Skeletal muscle tissue (tissue), 4 donors: Measurements from ENCODE around the gene FKBP1A. TPM values are rescaled to one million over a fixed set of nuclear protein-coding genes. Genes with fewer than 3 reads are reported as not detected.
A peak's percentile ranks its signal among the peaks of the same experiment; 100 is the strongest.

Experiments
- H3K27ac ChIP-seq: one replicate; pipeline ENCODE4 v1.7.0; 2013; ENCODE audit warnings: mild to moderate bottlenecking, low read depth, low read length, inconsistent platforms
- H3K27me3 ChIP-seq, 3 donors: one replicate each; pipeline ENCODE4 v1.7.0; 2013; ENCODE audit warnings: low read length in 3 of 3; ENCODE audit not compliant: control insufficient read depth in 3 of 3, insufficient read depth in 3 of 3
- H3K36me3 ChIP-seq, 3 donors: one replicate each; pipeline ENCODE4 v1.7.0; 2013; ENCODE audit warnings: low read length in 3 of 3; ENCODE audit not compliant: control insufficient read depth in 3 of 3, insufficient read depth in 3 of 3
- H3K4me1 ChIP-seq, 3 donors: one replicate each; pipeline ENCODE4 v1.7.0; 2013; ENCODE audit warnings: low read length in 3 of 3, mild to moderate bottlenecking in 3 of 3; ENCODE audit not compliant: control insufficient read depth in 3 of 3, insufficient read depth in 3 of 3
- H3K4me3 ChIP-seq, 3 donors: one replicate each; pipeline ENCODE4 v1.7.0; 2013; ENCODE audit warnings: low read length in 3 of 3
- H3K9ac ChIP-seq, 3 donors: one replicate each; pipeline ENCODE4 v1.7.0; 2013; ENCODE audit warnings: low read length in 3 of 3, mild to moderate bottlenecking in 3 of 3, moderate library complexity in 2 of 3, low read depth in 1 of 3
- H3K9me3 ChIP-seq, 3 donors: one replicate each; pipeline ENCODE4 v1.7.0; 2013; ENCODE audit warnings: low read length in 3 of 3; ENCODE audit not compliant: control insufficient read depth in 3 of 3
- total RNA-seq: library from RNA; depleted of rRNA; stranded (reverse); fragments of >200 nt; gene quantifications from one replicate; pipeline ENCODE4 v1.2.3, GENCODE V29; 2014
- donor health status: Osteomylitis.

Gene FKBP1A
- total RNA-seq, 1 donor from 2014 or later = 56.4 TPM

- Histone ChIP-seq H3K9ac (no peak overlapping the region), H3K9me3 (no peaks in the 10 kb centered on the region), H3K4me1 (peaks cover 37 to 55% (median 50%) of the 10 kb centered on the region in 3 donors), H3K4me3 (no peak overlapping the region), H3K27ac (peak overlapping the region; percentile 99), H3K36me3 (no peaks in the 10 kb centered on the region), H3K27me3 (no peaks in the 10 kb centered on the region)
These were observed 69.6 kb downstream of the FKBP1A start for GRCh38 chr20:1323256-1323655.

- peaks cover 31 to 49% (median 44%) of the 10 kb centered on the region in 3 donors for H3K4me1 ChIP-seq
- no peaks in the 10 kb centered on the region for H3K36me3 ChIP-seq
- no peak overlapping the region for H3K9ac ChIP-seq
- no peaks in the 10 kb centered on the region for H3K27me3 ChIP-seq
- no peak overlapping the region for H3K4me3 ChIP-seq
- H3K9me3 ChIP-seq = no peaks in the 10 kb centered on the region
- peak overlapping the region; percentile 99 for H3K27ac ChIP-seq
These were observed 70.2 kb downstream of the FKBP1A start for GRCh38 chr20:1322511-1323245.

GRCh38 chr20:1321654-1321939, 71.3 kb downstream of the FKBP1A start:
- Histone ChIP-seq H3K4me1 (peaks cover 20 to 38% (median 33%) of the 10 kb centered on the region in 3 donors), H3K27ac (peak overlapping the region; percentile 99), H3K4me3 (no peak overlapping the region)

GRCh38 chr20:1320902-1321653, 71.8 kb downstream of the FKBP1A start:
- Histone ChIP-seq H3K36me3 (no peaks in the 10 kb centered on the region), H3K9me3 (no peaks in the 10 kb centered on the region), H3K9ac (no peak overlapping the region), H3K27me3 (no peaks in the 10 kb centered on the region), H3K4me1 (peaks cover 15 to 33% (median 28%) of the 10 kb centered on the region in 3 donors), H3K27ac (peak overlapping the region; percentile 99), H3K4me3 (no peak overlapping the region)

More at GRCh38 chr20:1321654-1321939, 71.3 kb downstream of the FKBP1A start:
- no peaks in the 10 kb centered on the region for H3K9me3 ChIP-seq
- H3K27me3 ChIP-seq = no peaks in the 10 kb centered on the region
- no peaks in the 10 kb centered on the region for H3K36me3 ChIP-seq
- H3K9ac ChIP-seq = no peak overlapping the region

GRCh38 chr20:1320016-1320415, 72.8 kb downstream of the FKBP1A start:
- Histone ChIP-seq H3K4me1 (peaks cover 11 to 29% (median 24%) of the 10 kb centered on the region in 3 donors), H3K27ac (no peak overlapping the region), H3K9me3 (no peaks in the 10 kb centered on the region), H3K27me3 (no peaks in the 10 kb centered on the region), H3K9ac (no peak overlapping the region), H3K36me3 (no peaks in the 10 kb centered on the region), H3K4me3 (no peak overlapping the region)

GRCh38 chr20:1319462-1319861, 73.4 kb downstream of the FKBP1A start:
- H3K4me3 ChIP-seq = no peak overlapping the region
- H3K9me3 ChIP-seq = no peaks in the 10 kb centered on the region
- no peaks in the 10 kb centered on the region for H3K27me3 ChIP-seq
- H3K36me3 ChIP-seq = no peaks in the 10 kb centered on the region
- no peak overlapping the region for H3K9ac ChIP-seq
- peaks cover 5 to 23% (median 18%) of the 10 kb centered on the region in 3 donors for H3K4me1 ChIP-seq
- H3K27ac ChIP-seq = no peak overlapping the region

GRCh38 chr20:1319051-1319450, 73.8 kb downstream of the FKBP1A start:
- H3K4me3 ChIP-seq = no peak overlapping the region
- H3K9ac ChIP-seq = no peak overlapping the region
- H3K27ac ChIP-seq = no peak overlapping the region
- H3K9me3 ChIP-seq = no peaks in the 10 kb centered on the region
- H3K27me3 ChIP-seq = no peaks in the 10 kb centered on the region
- peaks cover 4 to 20% (median 18%) of the 10 kb centered on the region in 3 donors for H3K4me1 ChIP-seq
- H3K36me3 ChIP-seq = no peaks in the 10 kb centered on the region

Other genes starting within 250 kb of the FKBP1A start
- 1.6 TPM for gene TMEM74B, start 208.1 kb downstream of the FKBP1A start, total RNA-seq
- 0.52 TPM for gene C20orf202, start 189.6 kb downstream of the FKBP1A start, total RNA-seq
- not detected for gene RAD21L1, start 167.0 kb downstream of the FKBP1A start, total RNA-seq
- gene SNPH, start 126.8 kb downstream of the FKBP1A start, total RNA-seq = 3.7 TPM
- gene SDCBP2, start 63.9 kb downstream of the FKBP1A start, total RNA-seq = 1.6 TPM
- 28.7 TPM for gene NSFL1C, start 73.8 kb upstream of the FKBP1A start, total RNA-seq
- 1.6 TPM for gene SIRPB2, start 98.4 kb upstream of the FKBP1A start, total RNA-seq
- gene SIRPD, start 164.7 kb upstream of the FKBP1A start, total RNA-seq = not detected
- 3.7 TPM for gene SIRPB1, start 227.0 kb upstream of the FKBP1A start, total RNA-seq